ENCODE data around the gene ACAP1.
"Not testable (repeated sequence)": the region's sequence is repeated elsewhere in the genome, so short reads cannot be mapped to it uniquely, and the experiment has no call there.

Gene ACAP1

GRCh38 chr17:7329374-7329996 lies 6.8 kb upstream of the ACAP1 start:
- TF ChIP-seq CTCF (IDR thresholded peaks at IDR 0.05; ENCODE audit: control insufficient read depth, extremely low read depth, insufficient read depth): no peak
- peak overlapping the region; percentile 82 for H3K4me3 ChIP-seq (ENCODE audit: low read depth, low read length)
- DNase-seq (ENCODE audit: low read depth): peak; percentile 97

GRCh38 chr17:7329997-7330637 lies 6.2 kb upstream of the ACAP1 start:
- DNase-seq (ENCODE audit: low read depth): no peak
- no peak for TF ChIP-seq CTCF (IDR thresholded peaks at IDR 0.05; ENCODE audit: control insufficient read depth, extremely low read depth, insufficient read depth)
- H3K4me3 ChIP-seq (ENCODE audit: low read depth, low read length): peak overlapping the region; percentile 82

GRCh38 chr17:7330638-7331015 lies 5.7 kb upstream of the ACAP1 start:
- TF ChIP-seq CTCF (IDR thresholded peaks at IDR 0.05; ENCODE audit: control insufficient read depth, extremely low read depth, insufficient read depth): no peak
- no peak for DNase-seq (ENCODE audit: low read depth)
- peak overlapping the region; percentile 82 for H3K4me3 ChIP-seq (ENCODE audit: low read depth, low read length)

- no peak for DNase-seq (ENCODE audit: low read depth)
- no peak for TF ChIP-seq CTCF (IDR thresholded peaks at IDR 0.05; ENCODE audit: control insufficient read depth, extremely low read depth, insufficient read depth)
These were observed 4.2 kb upstream of the ACAP1 start for GRCh38 chr17:7332111-7332510.

GRCh38 chr17:7332600-7333069 lies 3.7 kb upstream of the ACAP1 start:
- DNase-seq (ENCODE audit: low read depth); H3K4me3 ChIP-seq (ENCODE audit: low read depth, low read length): not testable (repeated sequence)

More at GRCh38 chr17:7332111-7332510, 4.2 kb upstream of the ACAP1 start:
- no peak overlapping the region for H3K4me3 ChIP-seq (ENCODE audit: low read depth, low read length)

GRCh38 chr17:7334938-7335538 lies 1.3 kb upstream of the ACAP1 start:
- no peak for DNase-seq (ENCODE audit: low read depth)
- no peak overlapping the region for H3K4me3 ChIP-seq (ENCODE audit: low read depth, low read length)
- TF ChIP-seq CTCF (IDR thresholded peaks at IDR 0.05; ENCODE audit: control insufficient read depth, extremely low read depth, insufficient read depth): no peak

GRCh38 chr17:7335765-7336164 lies 564 bp upstream of the ACAP1 start:
- H3K4me3 ChIP-seq (ENCODE audit: low read depth, low read length); DNase-seq (ENCODE audit: low read depth): not testable (repeated sequence)

- not testable (repeated sequence) for DNase-seq (ENCODE audit: low read depth); H3K4me3 ChIP-seq (ENCODE audit: low read depth, low read length)
These were observed 1.3 kb downstream of the ACAP1 start for GRCh38 chr17:7337600-7337999.

Measured in LNCaP clone FGC (cell line).